NCI-H2196 (cell line): Measurements from ENCODE around the gene CYS1.
"Not testable (repeated sequence)": the region's sequence is repeated elsewhere in the genome, so short reads cannot be mapped to it uniquely, and the experiment has no call there.

Experiments
- DNase-seq: peaks from one replicate; lab custom pipeline; 2025; ENCODE audit not compliant: unreplicated experiment; lab: John Stamatoyannopoulos, UW

The CYS1 gene

DNA sequence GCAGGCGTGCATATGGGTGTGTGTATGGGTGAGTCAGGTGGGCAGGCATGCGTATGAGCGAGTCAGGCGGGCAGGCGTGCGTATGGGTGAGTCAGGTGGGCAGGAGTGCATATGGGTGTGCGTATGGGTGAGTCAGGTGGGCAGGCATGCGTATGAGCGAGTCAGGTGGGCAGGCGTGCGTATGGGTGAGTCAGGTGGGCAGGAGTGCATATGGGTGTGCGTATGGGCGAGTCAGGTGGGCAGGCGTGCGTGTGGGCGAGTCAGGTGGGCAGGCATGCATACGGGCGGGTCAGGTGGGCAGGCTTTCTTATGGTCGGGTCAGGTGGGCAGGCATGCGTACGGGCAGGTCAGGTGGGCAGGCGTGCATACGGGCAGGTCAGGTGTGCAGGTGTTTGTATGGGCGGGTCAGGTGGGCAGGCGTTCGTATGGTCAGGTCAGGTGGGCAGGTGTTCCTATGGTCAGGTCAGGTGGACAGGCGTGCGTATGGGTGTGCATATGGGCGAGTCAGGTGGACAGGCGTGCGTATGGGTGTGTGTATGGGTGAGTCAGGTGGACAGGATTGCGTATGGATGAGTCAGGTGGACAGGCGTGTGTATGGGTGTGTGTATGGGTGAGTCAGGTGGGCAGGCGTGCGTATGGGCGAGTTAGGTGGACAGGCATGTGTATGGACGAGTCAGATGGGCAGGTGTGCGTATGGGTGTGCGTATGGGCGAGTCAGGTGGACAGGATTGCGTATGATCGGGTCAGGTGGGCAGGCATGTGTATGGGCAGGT is 65.6 kb downstream of the CYS1 start:
- DNase-seq: no peak

DNA sequence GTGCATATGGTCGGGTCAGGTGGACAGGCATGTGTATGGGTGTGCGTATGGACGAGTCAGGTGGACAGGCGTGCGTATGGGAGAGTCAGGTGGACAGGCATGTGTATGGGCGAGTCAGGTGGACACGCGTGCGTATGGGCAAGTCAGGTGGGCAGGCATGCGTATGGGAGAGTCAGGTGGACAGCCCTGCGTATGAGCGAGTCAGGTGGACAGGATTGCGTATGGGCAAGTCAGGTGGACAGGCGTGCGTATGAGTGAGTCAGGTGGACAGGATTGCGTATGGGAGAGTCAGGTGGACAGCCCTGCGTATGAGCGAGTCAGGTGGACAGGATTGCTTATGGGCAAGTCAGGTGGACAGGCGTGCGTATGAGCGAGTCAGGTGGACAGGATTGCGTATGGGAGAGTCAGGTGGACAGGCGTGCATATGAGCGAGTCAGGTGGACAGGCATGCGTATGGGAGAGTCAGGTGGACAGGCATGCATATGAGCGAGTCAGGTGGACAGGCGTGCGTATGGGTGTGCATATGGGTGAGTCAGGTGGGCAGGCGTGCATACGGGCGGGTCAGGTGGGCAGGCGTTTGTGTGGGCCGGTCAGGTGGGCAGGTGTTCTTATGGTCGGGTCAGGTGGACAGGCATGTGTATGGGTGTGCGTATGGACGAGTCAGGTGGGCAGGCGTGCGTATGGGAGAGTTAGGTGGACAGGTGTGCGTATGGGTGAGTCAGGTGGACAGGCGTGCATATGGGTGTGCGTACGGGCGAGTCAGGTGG is 66.4 kb downstream of the CYS1 start:
- not testable (repeated sequence) for DNase-seq

DNA sequence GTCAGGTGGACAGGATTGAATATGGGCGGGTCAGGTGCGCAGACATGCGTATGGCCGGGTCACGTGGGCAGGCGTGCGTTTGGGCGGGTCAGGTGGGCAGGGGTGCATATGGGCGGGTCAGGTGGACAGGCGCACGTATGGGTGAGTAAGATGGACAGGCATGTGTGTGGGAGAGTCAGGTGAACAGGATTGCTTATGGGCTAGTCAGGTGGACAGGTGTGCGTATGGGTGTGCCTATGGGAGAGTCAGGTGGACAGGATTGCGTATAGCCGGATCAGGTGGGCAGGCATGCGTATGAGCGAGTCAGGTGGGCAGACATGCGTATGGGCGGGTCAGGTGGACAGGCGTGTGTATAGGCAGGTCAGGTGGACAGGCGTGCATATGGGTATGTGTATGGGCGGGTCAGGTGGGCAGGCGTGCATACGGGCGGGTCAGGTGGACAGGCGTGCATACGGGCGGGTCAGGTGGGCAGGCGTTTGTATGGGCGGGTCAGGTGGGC is 67.2 kb downstream of the CYS1 start:
- DNase-seq: no peak

DNA sequence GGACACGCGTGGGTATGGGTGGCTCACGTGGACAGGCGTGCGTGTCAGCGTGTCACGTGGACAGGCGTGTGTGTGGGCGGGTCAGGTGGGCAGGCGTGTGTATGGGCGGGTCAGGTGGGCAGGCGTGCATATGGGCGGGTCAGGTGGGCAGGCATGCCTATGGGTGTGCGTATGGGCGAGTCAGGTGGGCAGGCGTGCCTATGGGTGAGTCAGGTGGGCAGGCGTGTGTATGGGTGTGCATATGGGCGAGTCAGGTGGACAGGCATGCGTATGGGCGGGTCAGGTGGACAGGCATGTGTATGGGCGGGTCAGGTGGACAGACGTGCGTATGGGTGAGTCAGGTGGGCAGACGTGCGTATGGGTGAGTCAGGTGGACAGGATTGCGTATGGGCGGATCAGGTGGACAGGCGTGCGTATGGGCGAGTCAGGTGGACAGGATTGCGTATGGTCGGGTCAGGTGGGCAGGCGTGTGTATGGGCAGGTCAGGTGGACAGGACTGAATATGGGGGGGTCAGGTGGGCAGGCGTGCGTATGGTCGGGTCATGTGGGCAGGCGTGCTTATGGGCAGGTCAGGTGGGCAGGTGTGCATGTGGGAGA is 67.7 kb downstream of the CYS1 start:
- not testable (repeated sequence) for DNase-seq

DNA sequence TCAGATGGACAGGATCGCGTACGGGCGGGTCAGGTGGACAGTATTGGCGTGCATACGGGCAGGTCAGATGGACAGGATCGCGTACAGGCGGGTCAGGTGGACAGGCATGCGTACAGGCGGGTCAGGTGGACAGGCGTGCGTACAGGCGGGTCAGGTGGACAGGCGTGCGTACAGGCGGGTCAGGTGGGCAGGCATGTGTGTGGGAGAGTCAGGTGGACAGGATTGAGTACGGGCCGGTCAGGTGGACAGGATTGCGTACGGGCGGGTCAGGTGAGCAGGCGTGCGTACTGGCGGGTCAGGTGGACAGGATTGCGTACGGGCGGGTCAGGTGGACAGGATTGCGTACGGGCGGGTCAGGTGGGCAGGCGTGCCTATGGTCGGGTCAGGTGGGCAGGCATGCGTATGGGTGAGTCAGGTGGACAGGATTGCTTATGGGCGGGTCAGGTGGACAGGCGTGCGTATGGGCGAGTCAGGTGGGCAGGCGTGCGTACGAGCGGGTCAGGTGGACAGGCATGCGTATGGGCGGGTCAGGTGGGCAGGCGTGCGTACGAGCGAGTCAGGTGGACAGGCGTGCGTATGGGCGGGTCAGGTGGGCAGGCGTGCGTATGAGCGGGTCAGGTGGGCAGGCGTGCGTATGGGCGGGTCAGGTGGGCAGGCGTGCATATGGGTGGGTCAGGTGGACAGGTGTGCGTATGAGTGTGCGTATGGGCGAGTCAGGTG is 68.4 kb downstream of the CYS1 start:
- not testable (repeated sequence) for DNase-seq

DNA sequence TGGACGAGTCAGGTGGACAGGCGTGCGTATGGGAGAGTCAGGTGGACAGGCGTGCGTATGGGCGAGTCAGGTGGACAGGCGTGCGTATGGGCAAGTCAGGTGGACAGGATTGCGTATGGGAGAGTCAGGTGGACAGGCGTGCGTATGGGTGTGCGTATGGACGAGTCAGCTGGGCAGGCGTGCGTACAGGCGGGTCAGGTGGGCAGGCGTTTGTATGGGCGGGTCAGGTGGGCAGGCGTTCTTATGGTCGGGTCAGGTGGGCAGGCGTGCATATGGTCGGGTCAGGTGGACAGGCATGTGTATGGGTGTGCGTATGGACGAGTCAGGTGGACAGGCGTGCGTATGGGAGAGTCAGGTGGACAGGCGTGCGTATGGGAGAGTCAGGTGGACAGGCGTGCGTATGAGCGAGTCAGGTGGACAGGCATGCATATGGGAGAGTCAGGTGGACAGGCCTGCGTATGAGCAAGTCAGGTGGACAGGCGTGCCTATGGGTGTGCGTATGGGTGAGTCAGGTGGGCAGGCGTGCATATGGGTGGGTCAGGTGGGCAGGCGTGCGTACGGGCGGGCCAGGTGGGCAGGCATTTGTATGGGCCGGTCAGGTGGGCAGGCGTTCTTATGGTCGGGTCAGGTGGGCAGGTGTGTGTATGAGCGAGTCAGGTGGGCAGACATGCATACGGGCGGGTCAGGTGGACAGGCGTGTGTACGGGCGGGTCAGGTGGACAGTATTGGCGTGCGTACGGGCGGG is 69.2 kb downstream of the CYS1 start:
- not testable (repeated sequence) for DNase-seq

DNA sequence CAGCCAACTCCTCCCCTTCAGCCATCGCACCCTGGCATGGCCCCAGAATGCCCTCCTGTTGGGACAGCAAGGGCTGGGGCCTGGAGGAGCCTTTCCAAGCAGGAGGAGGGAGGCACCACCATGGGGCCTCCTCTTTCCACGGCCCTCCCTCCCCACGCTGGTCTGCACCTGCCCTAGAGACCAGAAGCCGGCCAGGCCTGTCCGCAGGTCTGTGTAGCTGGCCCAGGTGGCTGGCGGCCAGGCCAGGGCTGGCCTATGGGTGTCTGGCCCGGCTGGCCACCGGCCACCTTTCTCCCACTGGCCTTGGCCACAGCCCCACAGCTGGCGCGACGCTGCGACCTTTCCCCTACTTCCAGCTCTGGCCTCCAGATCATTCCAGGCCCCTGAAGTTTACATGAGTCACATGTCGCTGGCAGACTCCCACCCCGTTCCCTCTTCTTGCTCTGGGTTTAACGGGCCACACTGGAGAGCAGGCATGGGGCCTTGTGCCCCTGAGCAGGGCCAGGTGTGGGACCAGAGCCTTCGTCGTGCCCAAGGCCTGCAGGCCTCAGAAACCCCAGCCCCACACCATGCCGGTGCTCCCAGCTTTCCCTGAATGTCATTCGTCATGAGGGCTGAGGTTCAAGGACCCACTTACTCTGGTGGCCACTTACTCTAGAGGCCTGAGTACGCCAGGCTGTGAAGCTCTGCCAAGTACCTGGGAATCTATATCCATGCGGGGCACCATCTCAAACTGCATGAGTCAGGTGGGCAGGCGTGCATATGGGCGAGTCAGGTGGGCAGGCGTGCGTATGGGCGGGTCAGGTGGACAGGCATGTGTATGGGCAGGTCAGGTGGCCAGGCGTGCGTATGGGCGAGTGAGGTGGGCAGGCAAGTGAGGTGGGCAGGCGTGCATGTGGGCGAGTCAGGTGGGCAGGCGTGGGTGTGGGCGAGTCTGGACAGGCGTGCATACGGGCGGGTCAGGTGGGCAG is 70.1 kb downstream of the CYS1 start:
- peak; percentile 73 for DNase-seq

DNA sequence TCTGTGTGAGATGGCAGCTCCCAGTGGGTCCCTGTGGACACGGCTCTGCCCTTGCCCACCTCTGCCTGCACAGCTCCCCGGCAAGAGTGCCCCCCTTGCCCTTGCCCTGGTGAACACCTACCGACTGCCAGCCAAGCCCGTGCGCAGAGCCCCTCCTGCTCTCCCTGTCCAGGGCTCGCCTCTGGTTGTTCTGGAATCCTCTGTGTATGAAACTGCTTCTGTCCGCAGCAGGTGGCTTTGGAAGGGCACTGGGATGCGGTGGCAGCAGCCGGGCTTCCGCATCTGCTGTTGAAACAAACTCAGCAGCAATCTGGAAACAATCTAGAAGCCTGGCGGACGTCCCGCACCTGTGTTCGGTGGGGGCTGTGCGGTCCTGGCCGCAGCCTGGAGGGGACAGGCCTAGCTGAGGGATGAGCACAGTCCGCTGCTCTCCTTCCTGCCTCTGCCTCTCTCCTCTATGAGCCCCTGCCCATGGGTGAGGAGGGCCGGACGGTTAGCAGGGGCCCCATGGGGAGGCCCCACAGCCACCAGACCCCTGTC is 70.9 kb downstream of the CYS1 start:
- no peak for DNase-seq

DNA sequence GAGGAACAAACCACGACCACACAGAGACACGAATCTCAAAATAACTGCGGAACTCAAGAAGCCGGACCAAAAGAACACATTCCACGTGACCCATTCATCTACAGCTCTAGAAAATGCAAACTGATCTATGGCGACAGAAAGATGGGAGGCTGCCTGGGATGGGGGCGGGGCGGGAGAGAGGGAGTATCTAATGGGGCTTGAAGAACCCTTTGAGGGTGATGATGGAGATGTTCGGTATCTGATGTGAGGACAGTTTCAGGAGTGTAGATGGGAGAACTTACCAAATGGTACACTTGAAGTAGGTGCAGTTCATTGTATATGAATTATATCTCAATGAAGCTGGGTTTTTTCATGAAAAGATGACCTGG is 71.4 kb downstream of the CYS1 start:
- DNase-seq: no peak

DNA sequence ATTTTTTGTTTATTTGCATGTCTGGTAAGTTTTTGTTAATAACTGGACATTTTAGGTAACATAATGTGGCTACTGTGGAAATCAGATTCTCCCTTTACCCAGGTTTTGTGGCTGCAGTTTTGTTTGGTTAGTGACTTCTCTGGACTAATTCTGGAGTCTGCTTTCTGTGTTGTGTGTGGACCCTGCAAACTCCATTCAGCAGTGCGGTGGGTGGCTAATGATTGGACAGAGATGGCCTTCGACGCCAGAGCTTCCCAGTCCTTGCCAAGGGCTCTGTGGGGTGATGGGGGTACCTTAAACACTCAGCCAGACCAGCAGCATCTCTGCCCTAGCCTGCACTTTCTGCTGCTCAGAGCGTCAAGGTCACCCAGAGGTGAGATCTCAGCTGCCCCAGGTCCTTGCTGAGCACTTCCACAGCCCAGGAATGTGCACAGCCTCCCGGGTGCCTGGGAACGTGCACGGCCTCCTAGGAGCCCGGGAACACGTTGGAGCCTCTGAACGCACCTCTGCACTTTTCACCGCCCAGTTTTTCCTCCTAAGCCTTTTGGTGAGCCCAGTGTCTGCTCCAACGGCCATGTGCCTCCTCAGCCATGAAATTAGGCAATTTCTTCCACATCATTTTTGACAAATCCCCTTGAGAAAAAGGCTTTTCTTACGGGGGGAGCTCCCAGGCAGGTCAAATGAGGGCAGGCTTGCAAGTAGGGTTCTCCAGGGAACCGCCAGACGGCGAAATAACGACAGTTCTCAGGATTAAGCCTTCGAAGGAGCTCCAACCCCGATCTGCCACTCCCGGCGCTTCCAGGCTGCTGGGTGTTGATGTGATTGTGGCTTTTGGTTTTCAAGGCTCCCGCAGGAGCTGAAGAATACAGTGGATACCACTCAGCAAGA is 72.0 kb downstream of the CYS1 start:
- DNase-seq: no peak

DNA sequence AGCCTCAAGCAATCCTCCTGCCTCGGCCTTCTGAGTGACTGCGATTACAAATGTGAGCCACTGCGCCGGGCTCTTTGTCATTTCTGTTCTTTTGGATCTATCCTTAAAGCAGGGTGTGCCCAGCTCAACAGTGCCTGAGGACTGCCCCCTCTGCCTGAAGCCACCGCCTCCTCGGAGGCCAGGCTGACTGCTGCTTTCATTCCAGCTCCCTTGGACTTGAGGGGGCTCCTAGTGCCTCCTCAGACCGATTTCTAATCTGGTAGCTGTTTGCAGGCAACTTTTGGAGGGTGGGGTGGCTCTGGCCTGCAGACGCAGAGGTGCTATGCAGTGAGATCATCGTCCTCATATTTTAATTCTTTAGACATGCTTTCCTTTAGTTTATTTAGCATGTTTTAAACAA is 72.8 kb downstream of the CYS1 start:
- DNase-seq: no peak
